K562 (cell line): ENCODE measurements around the gene HEXD. TPM values are rescaled to one million over a fixed set of nuclear protein-coding genes. Genes with fewer than 3 reads are reported as not detected.

ENCODE experiments used
- ATAC-seq: fragments of 200-7000 bp; cut with Tn5 transposase; 3 replicates; pipeline ENCODE4 v1.9.1; 2020; ENCODE audit warnings: moderate library complexity
- BruUV-seq: library from RNA; stranded (reverse); fragments of 400-500 nt; replicated peaks from 2 replicates; lab custom pipeline; 2021; lab: Mats Ljungman, UMichigan
- CTCF ChIA-PET: fragments of 300-600 bp; formaldehyde crosslinking; extraction: SDS; loops from one replicate; lab custom pipeline; 2021; ENCODE audit warnings: low intra/inter-chr PET ratio; lab: Yijun Ruan, JAX
- POLR2A ChIA-PET: fragments of 300-600, 350-650 bp; sonication (Branson Sonifier 250); formaldehyde crosslinking; extraction: SDS; loops from one replicate; lab custom pipeline; 2021; ENCODE audit warnings: antibody characterized with exemption, inconsistent platforms; lab: Yijun Ruan, JAX
- DNase-seq, 4 experiments: peaks; one replicate each; pipeline versions ENCODE4 v3.0.0 to v3.0.0-alpha.2; 2011 to 2018; ENCODE audit warnings: low spot score in 3 of 4, mixed read lengths in 3 of 4; ENCODE audit errors: extremely low read depth in 1 of 4
- FAIRE-seq: peaks from 2 replicates; lab custom pipeline; 2011; peaks lifted over from hg19 to GRCh38; lab: Jason Lieb, UNC
- H2AFZ ChIP-seq: 2 replicates; pipeline ENCODE4 v1.6.0; 2011; ENCODE audit warnings: low read depth, low read length, control low read depth, inconsistent platforms
- H3K27ac ChIP-seq: fragments of 200-600 bp; 3 replicates; pipeline ENCODE4 v1.8.0; 2011; ENCODE audit warnings: low read depth, mild to moderate bottlenecking, control low read depth, inconsistent platforms, low read length, moderate library complexity, mixed read lengths; ENCODE audit errors: extremely low read depth
- H3K27me3 ChIP-seq, 2 experiments: fragments of 300-600 bp in 1 of 2; 2 replicates in 1 of 2; 3 replicates in 1 of 2; pipeline versions ENCODE4 v1.6.0 to v1.8.0; 2011; ENCODE audit warnings: inconsistent platforms in 2 of 2, low read length in 2 of 2, mild to moderate bottlenecking in 1 of 2, mixed read lengths in 1 of 2, moderate library complexity in 1 of 2; ENCODE audit not compliant: control insufficient read depth in 2 of 2, insufficient read depth in 2 of 2
- H3K36me3 ChIP-seq: fragments of 300-600 bp; 3 replicates; pipeline ENCODE4 v1.8.0; 2011; ENCODE audit warnings: mild to moderate bottlenecking, low read length, inconsistent platforms; ENCODE audit not compliant: control insufficient read depth, insufficient read depth
- H3K4me1 ChIP-seq, 2 experiments: fragments of 200-600 bp in 1 of 2; replicated peaks in 1 of 2; 2 replicates in 1 of 2; 3 replicates in 1 of 2; pipeline versions ENCODE4 v1.5.1 to v1.8.0; 2011; ENCODE audit warnings: inconsistent platforms in 2 of 2, low read length in 2 of 2, mild to moderate bottlenecking in 1 of 2, mixed read lengths in 1 of 2, moderate library complexity in 1 of 2; ENCODE audit not compliant: control insufficient read depth in 2 of 2, insufficient read depth in 2 of 2
- H3K4me2 ChIP-seq: 2 replicates; pipeline ENCODE4 v1.6.1; 2011; ENCODE audit warnings: low read length, control low read depth, inconsistent platforms, mixed read lengths; ENCODE audit not compliant: insufficient read depth
- H3K4me3 ChIP-seq: fragments of 200-600 bp; sonication (generic), shearing (Covaris generic); 2 replicates; pipeline ENCODE4 v1.5.1; 2016; ENCODE audit warnings: control low read depth, inconsistent platforms
- H3K79me2 ChIP-seq: fragments of 200-600 bp; 3 replicates; pipeline ENCODE4 v1.8.0; 2011; ENCODE audit warnings: low read length, inconsistent platforms; ENCODE audit not compliant: control insufficient read depth, insufficient read depth
- H3K9ac ChIP-seq, 2 experiments: 2 replicates each; pipeline versions ENCODE4 v1.6.0 to v1.6.1; 2011; ENCODE audit warnings: low read depth in 2 of 2, low read length in 2 of 2, control low read depth in 1 of 2, inconsistent platforms in 1 of 2, mild to moderate bottlenecking in 1 of 2, mixed read lengths in 1 of 2; ENCODE audit not compliant: insufficient read depth in 1 of 2
- H3K9me1 ChIP-seq: one replicate; pipeline ENCODE4 v1.6.0; 2011; ENCODE audit warnings: inconsistent platforms, mild to moderate bottlenecking, low read length, moderate library complexity; ENCODE audit not compliant: control insufficient read depth, insufficient read depth
- H3K9me3 ChIP-seq: replicated peaks from 2 replicates; pipeline ENCODE4 v1.5.1; 2011; ENCODE audit warnings: low read depth, low read length, inconsistent platforms; ENCODE audit not compliant: control insufficient read depth, insufficient read depth
- H4K20me1 ChIP-seq: replicated peaks from 2 replicates; pipeline ENCODE4 v1.6.1; 2011; ENCODE audit warnings: low read length, inconsistent platforms, mixed read lengths; ENCODE audit not compliant: control insufficient read depth, insufficient read depth
- DPF2 ChIP-seq: fragments of 450-650 bp; IDR thresholded peaks from 2 replicates; pipeline ENCODE4 v1.6.1; 2016
- NR4A1 ChIP-seq, 2 experiments: fragments of 250-450 bp in 1 of 2; fragments of 450-650 bp in 1 of 2; sonication (Bioruptor Pico) in 1 of 2; IDR thresholded peaks; 2 replicates each; pipeline versions ENCODE4 v1.4.0 to v1.6.1; 2016 to 2020; ENCODE audit warnings: mild to moderate bottlenecking in 2 of 2, missing compliant biosample characterization in 1 of 2, missing genetic modification characterization in 1 of 2, moderate library complexity in 1 of 2
- NRF1 ChIP-seq, 2 experiments: fragments of 450-650 bp; IDR thresholded peaks in 1 of 2; conservative IDR thresholded peaks in 1 of 2; 2 replicates each; pipeline ENCODE4 v1.6.1; 2014; ENCODE audit warnings: mild to moderate bottlenecking in 2 of 2
- ZNF12 ChIP-seq: sonication (generic); formaldehyde crosslinking; IDR thresholded peaks from 2 replicates; pipeline ENCODE4 v1.4.0; 2020; ENCODE audit warnings: mild to moderate bottlenecking, missing genetic modification reagents
- WGBS: fragments of 100-300 bp; shearing (Covaris generic); methylation state at CpG from one replicate; pipeline ENCODE4 v1.1.6; 2016; ENCODE audit warnings: low coverage, mixed read lengths; ENCODE audit not compliant: insufficient coverage; ENCODE audit errors: missing lambda C conversion rate; 5-methylcytosine and 5-hydroxymethylcytosine counted together
- in situ Hi-C: fragments of 300-500 bp; cut with MboI; formaldehyde crosslinking; loops from 4 replicates; pipeline ENCODE4 v1.15.0; 2018; ENCODE audit warnings: inconsistent platforms, mixed read lengths
- intact Hi-C: fragments of 100-400 bp; cut with micrococcal nuclease; formaldehyde crosslinking; loops from 2 replicates; pipeline ENCODE4 v1.14.2; 2022
- polyA plus RNA-seq, 8 experiments: library from polyadenylated mRNA; depleted of rRNA in 4 of 8; stranded (reverse) in 5 of 8; unstranded in 3 of 8; fragments of >200 nt; fragmentation: Nextera tagmentation in 2 of 8; fragmentation: Illumina TruSeq in 1 of 8; extraction: Ambion mirVana in 2 of 8; extraction: Trizol in 1 of 8; gene quantifications; 2 replicates each; pipeline versions ENCODE4 v1.2.1 to v1.2.3, GENCODE V29; 2011 to 2014; ENCODE audit warnings: inconsistent platforms in 1 of 8, missing spikeins in 1 of 8
- total RNA-seq, 7 experiments: library from RNA; depleted of rRNA in 6 of 7; stranded (reverse); fragments of >200 nt in 6 of 7; fragmentation: Illumina TruSeq in 2 of 7; extraction: Trizol in 2 of 7; gene quantifications; 2 replicates each; pipeline versions ENCODE4 v1.2.1 to v1.2.3, GENCODE V29; 2011 to 2021; ENCODE audit warnings: low replicate concordance in 1 of 7
- TF ChIP-seq, protein P1 (sequence below): sonication (generic); formaldehyde crosslinking; IDR thresholded peaks from 2 replicates; pipeline ENCODE4 v1.4.0; 2020; ENCODE audit warnings: mild to moderate bottlenecking, missing genetic modification reagents

HEXD gene
- total and polyA plus RNA-seq, 9 of the 15 experiments (the other 6 are each of a cell fraction or from before 2014, with no cell fraction given): 1.0 to 25.3 (median 10.0) TPM

DNA sequence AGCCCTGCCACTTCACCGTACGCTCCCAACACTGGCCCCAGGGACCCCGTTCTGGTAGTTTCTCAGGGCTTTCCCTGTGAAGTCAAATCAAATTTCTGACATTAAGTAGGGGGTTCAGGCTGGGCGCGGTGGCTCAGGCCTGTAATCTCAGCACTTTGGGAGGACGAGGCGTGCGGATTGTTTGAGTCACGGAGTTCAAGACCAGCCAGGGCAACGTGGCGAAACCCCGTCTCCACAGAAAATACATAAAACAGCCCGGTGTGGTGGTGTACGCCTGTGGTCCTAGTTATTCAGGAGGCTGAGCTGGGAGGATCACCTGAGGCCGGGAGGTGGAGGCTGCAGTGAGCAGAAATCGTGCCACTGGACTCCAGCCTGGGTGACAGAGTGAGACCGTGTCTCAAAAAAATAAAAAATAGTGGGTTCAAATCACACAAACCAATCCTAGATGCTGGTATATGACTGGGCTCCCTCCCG, 31.8 kb downstream of the HEXD start:
- Histone ChIP-seq H3K4me1 (peaks cover 21 to 57% of the 10 kb centered on the region in 2 experiments), H3K27ac (peak overlapping the region; percentile 85), H3K36me3 (peaks cover 10% of the 10 kb centered on the region; the same call in 2 of the 3 replicates), H3K4me3 (peak overlapping the region; percentile 93), H4K20me1 (no peaks in the 10 kb centered on the region), H3K4me2 (peak overlapping the region; percentile 90), H3K9me1 (no peaks in the 10 kb centered on the region), H3K79me2 (peaks cover 27% of the 10 kb centered on the region), H3K9me3 (no peaks in the 10 kb centered on the region), H3K9ac (peak overlapping the region; percentile 85 to 99), H3K27me3 (no peaks in the 10 kb centered on the region), H2AFZ (peak overlapping the region; percentile 93)
- FAIRE-seq (no peak), DNase-seq (no peak), ATAC-seq (no peak; the same call in 1 of the 3 replicates)
- 18% methylated on average over 15 of the region's 18 CpGs for WGBS
- intact Hi-C loops (no loop called here), in situ Hi-C loops (no loop called here)
- TF ChIP-seq, protein P1, sequence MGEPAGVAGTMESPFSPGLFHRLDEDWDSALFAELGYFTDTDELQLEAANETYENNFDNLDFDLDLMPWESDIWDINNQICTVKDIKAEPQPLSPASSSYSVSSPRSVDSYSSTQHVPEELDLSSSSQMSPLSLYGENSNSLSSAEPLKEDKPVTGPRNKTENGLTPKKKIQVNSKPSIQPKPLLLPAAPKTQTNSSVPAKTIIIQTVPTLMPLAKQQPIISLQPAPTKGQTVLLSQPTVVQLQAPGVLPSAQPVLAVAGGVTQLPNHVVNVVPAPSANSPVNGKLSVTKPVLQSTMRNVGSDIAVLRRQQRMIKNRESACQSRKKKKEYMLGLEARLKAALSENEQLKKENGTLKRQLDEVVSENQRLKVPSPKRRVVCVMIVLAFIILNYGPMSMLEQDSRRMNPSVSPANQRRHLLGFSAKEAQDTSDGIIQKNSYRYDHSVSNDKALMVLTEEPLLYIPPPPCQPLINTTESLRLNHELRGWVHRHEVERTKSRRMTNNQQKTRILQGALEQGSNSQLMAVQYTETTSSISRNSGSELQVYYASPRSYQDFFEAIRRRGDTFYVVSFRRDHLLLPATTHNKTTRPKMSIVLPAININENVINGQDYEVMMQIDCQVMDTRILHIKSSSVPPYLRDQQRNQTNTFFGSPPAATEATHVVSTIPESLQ: 0 out of 2 replicates have a peak, but pooled peaks have one; percentile 30
- 0 out of 2 replicates have a peak, but pooled peaks have one; percentile 23 for TF ChIP-seq ZNF12 (CRISPR knock-in tag)
- TF ChIP-seq NRF1 (conservative IDR thresholded peaks at IDR 0.05 in 1 of 2, IDR thresholded peaks at IDR 0.05 in 1 of 2): no peak
- TF ChIP-seq NR4A1 (CRISPR knock-in tag; IDR thresholded peaks at IDR 0.05): no peak
- TF ChIP-seq NR4A1 (tag; IDR thresholded peaks at IDR 0.05): no peak
- TF ChIP-seq DPF2: 0 out of 2 replicates have a peak, but pooled peaks have one; percentile 26
- ChIA-PET CTCF (interaction anchor here (0.6 kb wide), 1 partner anchor 290 kb away, joined by 4 read pairs; no protein-coding TSS in a partner anchor), POLR2A (interaction anchor here (1.1 kb wide), 1 partner anchor 16 kb away, joined by 4 read pairs; no protein-coding TSS in a partner anchor)
- BruUV-seq: no TSS peak
